Effector CD4-positive, alpha-beta T cell (primary cell): Measurements from ENCODE around the gene LHFPL6.

Source experiments
- DNase-seq: peaks from one replicate; pipeline ENCODE4 v3.0.0-alpha.2; 2020

Gene LHFPL6

DNA sequence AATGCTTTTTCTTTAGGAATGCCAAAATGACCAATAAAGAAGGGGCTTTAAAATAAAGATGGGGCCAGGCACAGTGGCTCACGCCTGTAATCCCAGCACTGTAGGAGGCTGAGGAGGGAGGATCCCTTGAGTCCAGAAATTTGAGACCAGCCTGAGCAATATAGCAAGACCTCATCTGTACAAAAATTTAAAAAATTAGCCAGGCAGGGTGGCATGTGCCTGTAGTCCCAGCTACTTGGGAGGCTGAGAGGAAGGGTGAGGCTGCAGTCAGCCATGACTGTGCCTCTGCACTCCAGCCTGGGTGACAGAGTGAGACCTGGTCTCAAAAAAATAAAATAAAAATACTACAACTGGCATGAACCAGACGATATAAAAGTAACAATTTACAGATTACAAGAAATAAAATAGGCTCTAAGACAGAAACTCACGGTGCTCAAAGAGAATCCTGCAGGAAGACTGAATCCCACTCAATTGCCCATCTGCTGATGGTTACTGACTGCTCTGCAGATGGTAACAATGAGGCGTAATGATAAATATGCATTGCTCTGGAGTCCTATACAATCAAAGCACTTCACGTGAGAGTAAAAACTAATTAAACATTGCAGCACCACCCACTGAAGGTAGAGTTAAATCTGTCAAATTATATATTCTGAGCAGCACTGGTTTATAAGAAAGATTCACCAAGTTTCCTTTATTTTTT is 93.2 kb downstream of the LHFPL6 start:
- no peak for DNase-seq

- DNase-seq = no peak
Measured at GRCh38 chr13:39506559-39507390, 96.2 kb downstream of the LHFPL6 start.

DNA sequence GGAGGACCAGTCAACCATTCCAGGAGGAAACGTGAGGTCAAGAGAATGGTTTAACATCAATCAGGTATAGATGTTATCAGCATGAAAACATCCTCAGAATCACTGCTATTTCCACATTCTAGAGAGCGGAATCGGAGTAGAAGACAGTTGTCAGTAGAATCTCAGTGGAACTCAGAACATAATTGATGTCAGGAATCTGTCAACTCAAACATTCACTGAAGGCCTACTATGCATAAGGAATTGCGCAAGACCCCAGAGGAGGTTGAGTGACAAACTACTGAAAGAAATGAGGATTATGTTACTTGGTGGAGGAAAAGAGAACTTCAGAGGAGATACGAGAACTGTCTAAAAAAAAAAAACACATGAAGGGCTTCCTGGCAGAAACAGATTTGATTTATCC is 97.8 kb downstream of the LHFPL6 start:
- DNase-seq = no peak

- DNase-seq = no peak
Measured at GRCh38 chr13:39503048-39503447, 99.9 kb downstream of the LHFPL6 start.

DNA sequence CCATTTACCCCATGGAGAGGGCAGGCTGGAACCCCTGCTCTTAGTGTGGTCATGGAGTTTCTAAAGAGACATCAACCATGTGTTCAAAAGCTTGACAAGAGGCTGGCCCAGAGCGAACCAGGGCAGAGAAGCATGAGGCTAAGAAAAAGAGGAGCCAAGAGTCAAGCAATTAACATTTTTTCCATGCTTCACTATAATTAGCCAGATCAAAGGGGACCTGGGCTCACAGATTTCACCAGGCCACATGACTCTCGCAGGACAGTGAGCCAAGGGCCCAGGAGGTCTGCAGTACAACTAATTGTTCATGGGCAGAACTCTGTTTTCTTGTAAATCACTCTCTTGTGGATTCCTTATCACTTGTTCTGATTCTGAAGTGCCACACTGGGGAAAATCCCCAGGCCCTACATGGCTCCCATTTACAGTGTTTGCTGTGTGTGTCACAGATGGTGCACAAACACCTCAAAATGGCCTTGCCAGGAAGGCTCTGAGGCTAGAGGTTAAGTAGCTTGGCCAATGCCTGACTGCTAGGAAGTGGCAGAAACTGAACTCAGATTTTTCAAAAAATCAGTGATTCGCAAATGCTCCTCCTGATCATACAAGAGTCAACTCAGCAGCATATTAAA is 101.2 kb downstream of the LHFPL6 start:
- no peak for DNase-seq

DNA sequence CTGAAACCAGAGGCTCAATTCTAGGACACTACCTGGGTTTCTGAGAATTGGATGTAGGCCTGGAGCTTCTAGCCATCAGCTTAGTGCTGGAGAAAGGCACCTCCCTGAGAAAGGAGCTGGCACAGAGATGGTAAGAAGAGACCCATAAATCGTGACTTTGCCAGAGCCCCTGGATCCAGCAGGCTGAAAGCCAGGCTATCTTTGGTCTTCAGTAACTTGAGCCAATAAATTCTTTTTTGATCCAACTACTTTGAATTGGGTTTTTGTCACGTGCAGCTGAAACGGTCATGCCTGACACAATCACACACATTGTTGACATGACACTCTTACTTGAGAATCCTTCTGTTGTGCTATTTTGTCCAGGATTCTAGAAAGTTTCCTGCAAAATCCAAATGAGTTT is 103.4 kb downstream of the LHFPL6 start:
- DNase-seq = no peak

DNA sequence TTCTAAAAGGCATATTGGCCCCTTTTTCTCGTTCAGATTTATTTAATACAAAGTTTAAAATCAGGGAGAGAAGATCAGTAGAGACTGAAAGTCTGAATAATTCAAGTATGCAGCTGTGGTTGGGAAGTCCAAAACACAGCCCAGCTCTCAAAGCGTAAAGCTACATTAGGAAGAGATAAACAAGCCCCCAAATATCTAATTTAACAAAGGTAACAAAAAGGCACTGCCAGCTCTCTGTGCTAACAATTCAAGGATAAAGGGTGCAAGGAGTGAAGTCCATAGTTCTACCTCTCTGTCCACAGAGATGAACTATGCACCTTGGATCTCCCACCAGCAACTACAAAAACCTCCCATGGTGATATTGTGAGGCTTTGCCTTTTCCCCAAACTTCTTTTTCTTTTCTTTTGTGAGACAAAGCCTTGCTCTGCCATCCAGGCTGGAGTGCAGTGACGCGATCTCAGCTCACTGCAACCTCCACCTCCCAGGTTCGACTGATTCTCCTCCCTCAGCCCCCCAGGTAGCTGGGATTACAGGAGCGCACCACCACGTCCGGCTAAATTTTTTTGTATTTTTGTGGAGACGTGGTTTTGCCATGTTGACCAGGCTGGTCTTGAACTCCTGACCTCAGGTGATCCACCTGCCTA is 104.4 kb downstream of the LHFPL6 start:
- DNase-seq = no peak

- no peak for DNase-seq
Measured at GRCh38 chr13:39496506-39496905, 106.5 kb downstream of the LHFPL6 start.

DNA sequence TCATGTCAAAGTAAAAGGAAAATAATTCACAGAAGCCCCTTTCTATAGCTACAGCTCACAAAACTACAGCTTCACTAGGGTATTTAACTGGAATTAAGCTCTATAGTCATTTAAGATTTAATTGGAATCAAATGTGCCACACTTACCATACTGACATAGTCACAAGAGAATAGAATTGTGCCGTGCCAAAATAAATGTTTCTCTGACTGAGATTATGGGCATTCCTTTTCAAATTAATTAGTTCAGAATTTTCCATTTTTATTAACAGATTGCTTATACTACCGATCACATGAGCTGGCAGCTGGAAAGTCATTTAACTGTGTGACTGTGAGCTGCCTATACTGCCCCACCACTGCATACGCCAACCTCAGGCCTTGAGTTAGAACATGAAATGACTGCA is 108.4 kb downstream of the LHFPL6 start:
- no peak for DNase-seq

GRCh38 chr13:39494006-39494405 is 109.0 kb downstream of the LHFPL6 start:
- DNase-seq = no peak

DNA sequence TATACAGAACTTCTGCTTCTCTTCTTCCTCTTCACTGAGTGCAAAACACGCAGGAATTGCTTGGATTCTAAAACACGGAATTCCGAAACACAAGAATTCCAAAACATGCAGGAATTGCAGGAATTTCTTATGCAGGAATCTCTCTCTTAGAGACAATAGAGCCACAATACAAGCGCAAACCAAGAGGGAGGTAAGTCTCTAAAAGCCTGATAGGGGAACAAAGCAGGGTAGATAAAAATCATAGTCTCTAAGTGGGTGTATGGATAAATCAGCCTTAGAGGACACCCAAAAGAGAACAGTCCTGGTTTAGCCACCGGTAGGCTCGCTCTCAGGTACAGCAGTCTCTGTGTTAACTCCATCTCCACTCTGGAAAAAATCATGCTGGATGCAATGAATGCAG is 112.9 kb downstream of the LHFPL6 start:
- no peak for DNase-seq

- DNase-seq = no peak
Measured at GRCh38 chr13:39486758-39487157, 116.2 kb downstream of the LHFPL6 start.

GRCh38 chr13:39485314-39485700 is 117.7 kb downstream of the LHFPL6 start:
- DNase-seq = no peak

- DNase-seq = no peak
Measured at GRCh38 chr13:39484506-39485313, 118.3 kb downstream of the LHFPL6 start.

DNA sequence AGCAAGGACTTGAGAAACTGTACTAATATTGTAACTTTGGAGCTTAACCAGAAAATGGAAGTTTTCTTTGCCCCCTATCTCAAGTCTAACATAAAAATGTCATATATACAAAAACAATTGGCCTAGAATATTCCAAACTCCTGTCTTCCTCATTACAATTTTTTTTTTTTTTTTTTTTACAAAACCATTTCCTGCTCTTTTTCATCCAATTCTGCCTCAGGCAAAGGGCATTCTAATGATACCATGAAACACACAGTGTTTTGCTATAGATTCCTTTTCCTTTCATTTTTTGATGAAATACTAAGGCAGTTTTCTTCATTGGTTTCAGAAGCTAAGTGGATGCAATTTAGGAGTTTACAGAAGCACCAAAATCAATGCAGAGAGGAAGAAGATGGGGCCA is 119.7 kb downstream of the LHFPL6 start:
- DNase-seq = no peak

GRCh38 chr13:39481491-39481890 is 121.5 kb downstream of the LHFPL6 start:
- DNase-seq = no peak

DNA sequence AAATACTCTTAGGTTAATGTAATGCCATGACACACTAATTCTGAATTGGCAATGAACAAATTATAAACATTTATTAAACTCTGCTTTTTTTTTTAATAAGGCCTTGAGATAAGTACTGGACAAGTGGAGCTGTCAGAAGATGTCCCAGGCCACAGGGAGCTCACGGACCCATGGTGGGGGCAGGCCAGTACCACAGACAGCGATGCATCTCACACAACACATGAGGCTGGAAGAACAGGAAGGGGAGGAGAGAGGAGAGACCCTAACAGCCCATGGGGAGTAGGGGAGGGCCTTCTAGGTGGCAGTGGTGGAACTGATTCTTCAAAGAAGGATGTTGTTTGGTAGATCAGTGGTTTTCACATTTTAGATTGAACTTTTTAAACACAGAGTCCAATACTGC is 128.4 kb downstream of the LHFPL6 start:
- DNase-seq = no peak

- DNase-seq = no peak
Measured at GRCh38 chr13:39469676-39470075, 133.3 kb downstream of the LHFPL6 start.

DNA sequence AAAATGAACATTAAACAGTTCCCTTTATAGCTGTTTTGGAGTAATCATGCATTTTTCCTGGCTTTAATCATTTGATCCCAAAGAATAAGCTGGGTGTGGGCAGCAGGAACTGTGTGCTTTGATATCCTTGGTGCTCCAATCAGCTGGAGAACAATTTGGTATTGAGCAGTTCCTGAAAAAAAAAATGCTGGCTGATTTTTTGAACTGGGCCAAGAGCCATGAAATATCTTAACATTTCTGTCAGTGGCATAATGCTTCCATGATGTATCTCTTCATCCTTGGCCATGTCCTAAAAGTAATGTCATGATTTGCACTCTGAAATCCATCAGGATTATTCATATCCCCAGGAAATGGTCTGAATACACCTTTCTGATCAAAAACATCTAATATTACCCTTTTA is 134.7 kb downstream of the LHFPL6 start:
- no peak for DNase-seq

- DNase-seq = no peak
Measured at GRCh38 chr13:39463611-39464010, 139.4 kb downstream of the LHFPL6 start.

- DNase-seq = no peak
Measured at GRCh38 chr13:39462906-39463305, 140.1 kb downstream of the LHFPL6 start.

DNA sequence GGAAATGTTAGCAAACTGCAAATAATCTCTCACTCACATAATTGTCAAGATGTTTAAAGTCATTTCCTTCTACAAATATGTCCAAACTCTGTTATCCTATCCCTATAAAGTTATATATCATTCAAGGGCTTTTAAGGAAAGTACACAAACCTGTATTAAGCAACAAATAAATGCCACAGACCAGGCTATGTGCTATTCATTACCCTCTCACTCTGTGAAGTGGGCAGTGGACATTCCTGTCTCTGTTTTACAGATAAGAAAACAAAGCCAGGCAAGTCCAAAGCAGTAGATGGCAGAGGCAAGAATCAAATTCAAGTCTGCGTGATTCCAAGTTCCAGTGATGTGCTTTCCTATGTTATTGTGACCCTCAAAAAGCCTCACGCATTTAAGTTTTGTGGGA is 140.6 kb downstream of the LHFPL6 start:
- DNase-seq = no peak
